Nephron progenitor cell (in vitro differentiated cells): Measurements from ENCODE around the gene APLP1.
A peak's percentile ranks its signal among the peaks of the same experiment; 100 is the strongest.
"Not testable (repeated sequence)": the region's sequence is repeated elsewhere in the genome, so short reads cannot be mapped to it uniquely, and the experiment has no call there.

ENCODE experiments used
- DNase-seq: peaks from one replicate; pipeline ENCODE4 v3.0.0; 2021
- H3K27ac Mint-ChIP-seq: 2 replicates; pipeline ENCODE4 v1.8.0; 2021; ENCODE audit warnings: mild to moderate bottlenecking, moderate library complexity, mixed read lengths
- H3K27me3 Mint-ChIP-seq: 2 replicates; pipeline ENCODE4 v1.8.0; 2021; ENCODE audit warnings: mild to moderate bottlenecking, low read depth, mixed read lengths; ENCODE audit not compliant: poor library complexity
- H3K36me3 Mint-ChIP-seq: 2 replicates; pipeline ENCODE4 v1.8.0; 2021; ENCODE audit warnings: low read depth, mixed read lengths
- H3K4me1 Mint-ChIP-seq: 2 replicates; pipeline ENCODE4 v1.8.0; 2021; ENCODE audit warnings: mixed read lengths
- H3K4me3 Mint-ChIP-seq: 2 replicates; pipeline ENCODE4 v1.8.0; 2021; ENCODE audit warnings: mild to moderate bottlenecking, moderate library complexity, mixed read lengths
- H3K9me3 Mint-ChIP-seq: 2 replicates; pipeline ENCODE4 v1.8.0; 2021; ENCODE audit warnings: mild to moderate bottlenecking, moderate library complexity, mixed read lengths
- TF ChIP-seq, protein P1 (sequence below): fragments of 200-600 bp; sonication (generic); IDR thresholded peaks from 2 replicates; pipeline ENCODE4 v1.5.0; 2021; ENCODE audit warnings: antibody characterized with exemption

APLP1 gene

DNA sequence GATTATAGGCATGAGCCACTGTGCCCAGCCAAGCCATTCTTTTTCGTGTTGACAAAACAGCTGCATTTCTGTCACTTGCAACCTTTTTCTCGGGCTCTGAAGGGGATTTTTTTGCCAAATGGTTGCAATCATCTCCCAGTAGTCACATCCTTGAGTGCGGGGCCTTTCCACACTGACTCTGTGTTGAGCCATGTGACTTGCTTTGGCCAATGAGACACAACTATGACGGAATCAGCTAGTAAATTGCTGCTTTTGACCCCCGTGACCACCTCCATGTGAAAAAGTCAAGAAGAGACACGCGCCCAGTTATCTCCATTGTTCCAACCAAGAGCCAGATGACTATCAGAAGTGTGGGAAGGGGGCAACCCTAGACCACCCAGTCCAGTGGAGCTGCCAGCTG, 34.4 kb upstream of the APLP1 start:
- no peak for DNase-seq
- Mint-ChIP-seq H3K36me3 (no peaks in the 10 kb centered on the region), H3K27me3 (peaks cover 69% of the 10 kb centered on the region)

DNA sequence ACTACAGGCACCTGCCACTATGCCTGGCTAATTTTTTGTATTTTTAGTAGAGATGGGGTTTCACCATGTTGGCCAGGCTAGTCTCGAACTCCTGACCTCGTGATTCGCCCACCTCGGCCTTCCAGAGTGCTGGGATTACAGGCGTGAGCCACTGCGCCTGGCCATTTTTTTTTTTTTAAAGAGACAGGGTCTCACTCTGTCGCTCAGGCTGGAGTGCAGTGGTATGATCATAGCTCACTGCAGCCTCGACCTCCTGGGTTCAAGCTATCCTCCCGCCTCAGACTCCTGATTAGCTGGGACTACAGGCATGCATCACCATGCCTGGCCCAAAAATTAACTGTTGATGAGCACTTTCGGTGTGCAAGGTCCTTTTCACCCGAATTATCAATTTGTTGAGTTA, 32.3 kb upstream of the APLP1 start:
- H3K27ac Mint-ChIP-seq, H3K4me1 Mint-ChIP-seq, DNase-seq, H3K36me3 Mint-ChIP-seq, H3K9me3 Mint-ChIP-seq, H3K4me3 Mint-ChIP-seq: not testable (repeated sequence)
- H3K27me3 Mint-ChIP-seq: peaks cover 81% of the 10 kb centered on the region

More for the DNA sequence above, 34.4 kb upstream of the APLP1 start:
- Mint-ChIP-seq H3K9me3 (peaks cover 6% of the 10 kb centered on the region), H3K4me1 (no peaks in the 10 kb centered on the region), H3K4me3 (no peak overlapping the region), H3K27ac (no peak overlapping the region)
- TF ChIP-seq, protein P1, sequence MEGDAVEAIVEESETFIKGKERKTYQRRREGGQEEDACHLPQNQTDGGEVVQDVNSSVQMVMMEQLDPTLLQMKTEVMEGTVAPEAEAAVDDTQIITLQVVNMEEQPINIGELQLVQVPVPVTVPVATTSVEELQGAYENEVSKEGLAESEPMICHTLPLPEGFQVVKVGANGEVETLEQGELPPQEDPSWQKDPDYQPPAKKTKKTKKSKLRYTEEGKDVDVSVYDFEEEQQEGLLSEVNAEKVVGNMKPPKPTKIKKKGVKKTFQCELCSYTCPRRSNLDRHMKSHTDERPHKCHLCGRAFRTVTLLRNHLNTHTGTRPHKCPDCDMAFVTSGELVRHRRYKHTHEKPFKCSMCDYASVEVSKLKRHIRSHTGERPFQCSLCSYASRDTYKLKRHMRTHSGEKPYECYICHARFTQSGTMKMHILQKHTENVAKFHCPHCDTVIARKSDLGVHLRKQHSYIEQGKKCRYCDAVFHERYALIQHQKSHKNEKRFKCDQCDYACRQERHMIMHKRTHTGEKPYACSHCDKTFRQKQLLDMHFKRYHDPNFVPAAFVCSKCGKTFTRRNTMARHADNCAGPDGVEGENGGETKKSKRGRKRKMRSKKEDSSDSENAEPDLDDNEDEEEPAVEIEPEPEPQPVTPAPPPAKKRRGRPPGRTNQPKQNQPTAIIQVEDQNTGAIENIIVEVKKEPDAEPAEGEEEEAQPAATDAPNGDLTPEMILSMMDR: no peak

DNA sequence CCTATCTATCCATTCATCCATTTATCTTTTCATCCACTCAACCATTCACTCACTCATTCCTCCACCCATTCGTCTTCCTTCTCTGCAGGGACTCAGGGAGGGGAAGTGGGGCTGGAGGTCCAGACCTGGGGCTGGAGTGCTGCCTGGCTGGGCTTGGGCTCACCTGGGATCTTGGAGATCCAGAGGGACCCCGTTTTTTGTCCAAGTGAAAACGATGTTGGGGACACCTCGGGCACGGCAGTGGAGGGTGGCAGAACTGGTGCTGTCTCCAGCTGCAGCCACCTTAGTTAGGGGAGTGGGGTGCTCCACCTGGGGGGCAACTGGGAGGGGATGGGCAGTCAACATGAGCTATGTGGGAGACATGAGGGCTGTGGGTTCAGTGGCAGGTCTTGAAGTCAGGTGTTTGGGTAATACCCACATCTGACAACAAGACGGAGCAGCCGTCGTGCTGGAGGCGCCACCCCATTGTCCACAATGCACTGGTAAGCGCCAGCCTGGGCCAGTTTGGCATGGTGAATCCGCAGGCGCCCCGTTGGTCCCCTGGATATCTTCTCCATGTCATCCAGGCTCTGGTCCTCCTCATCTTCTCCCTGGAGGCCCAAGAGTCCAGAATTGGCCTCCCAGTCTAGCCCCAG, 26.3 kb upstream of the APLP1 start:
- TF ChIP-seq, protein P1: no peak
- Mint-ChIP-seq H3K4me3 (no peak overlapping the region), H3K27ac (no peak overlapping the region), H3K27me3 (peaks cover 90% of the 10 kb centered on the region), H3K9me3 (peaks cover 21% of the 10 kb centered on the region), H3K36me3 (no peaks in the 10 kb centered on the region), H3K4me1 (peaks cover 21% of the 10 kb centered on the region)
- no peak for DNase-seq

DNA sequence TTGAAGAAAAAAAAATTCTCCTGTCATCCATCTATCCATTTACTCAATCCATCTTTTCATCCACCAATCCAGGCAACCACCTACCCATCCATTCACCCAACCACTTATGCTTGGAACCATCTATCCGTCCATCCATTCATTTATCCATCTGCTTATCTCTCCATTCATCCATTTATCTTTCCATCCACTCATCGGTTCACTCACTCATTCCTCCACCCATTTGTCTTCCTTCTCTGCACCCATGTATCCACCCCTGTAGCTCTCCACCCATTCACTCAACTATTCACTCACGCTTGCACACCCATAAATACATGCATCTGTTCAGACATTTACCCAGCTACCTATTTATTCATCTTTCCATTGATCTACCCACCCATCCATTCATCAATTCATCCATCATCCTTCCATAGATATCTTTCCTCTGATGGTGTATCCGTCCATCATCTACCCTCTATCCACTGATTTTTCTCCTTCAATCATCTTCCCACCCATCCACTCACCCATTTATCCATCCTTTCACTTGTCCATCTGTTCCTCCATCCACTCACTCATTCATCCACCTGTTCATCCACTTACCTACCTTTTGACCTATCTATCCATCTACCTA, 25.6 kb upstream of the APLP1 start:
- no peak overlapping the region for H3K4me3 Mint-ChIP-seq
- H3K36me3 Mint-ChIP-seq: no peaks in the 10 kb centered on the region
- DNase-seq: no peak
- peaks cover 21% of the 10 kb centered on the region for H3K4me1 Mint-ChIP-seq
- peaks cover 90% of the 10 kb centered on the region for H3K27me3 Mint-ChIP-seq
- no peak overlapping the region for H3K27ac Mint-ChIP-seq
- peaks cover 21% of the 10 kb centered on the region for H3K9me3 Mint-ChIP-seq
- TF ChIP-seq, protein P1: no peak

DNA sequence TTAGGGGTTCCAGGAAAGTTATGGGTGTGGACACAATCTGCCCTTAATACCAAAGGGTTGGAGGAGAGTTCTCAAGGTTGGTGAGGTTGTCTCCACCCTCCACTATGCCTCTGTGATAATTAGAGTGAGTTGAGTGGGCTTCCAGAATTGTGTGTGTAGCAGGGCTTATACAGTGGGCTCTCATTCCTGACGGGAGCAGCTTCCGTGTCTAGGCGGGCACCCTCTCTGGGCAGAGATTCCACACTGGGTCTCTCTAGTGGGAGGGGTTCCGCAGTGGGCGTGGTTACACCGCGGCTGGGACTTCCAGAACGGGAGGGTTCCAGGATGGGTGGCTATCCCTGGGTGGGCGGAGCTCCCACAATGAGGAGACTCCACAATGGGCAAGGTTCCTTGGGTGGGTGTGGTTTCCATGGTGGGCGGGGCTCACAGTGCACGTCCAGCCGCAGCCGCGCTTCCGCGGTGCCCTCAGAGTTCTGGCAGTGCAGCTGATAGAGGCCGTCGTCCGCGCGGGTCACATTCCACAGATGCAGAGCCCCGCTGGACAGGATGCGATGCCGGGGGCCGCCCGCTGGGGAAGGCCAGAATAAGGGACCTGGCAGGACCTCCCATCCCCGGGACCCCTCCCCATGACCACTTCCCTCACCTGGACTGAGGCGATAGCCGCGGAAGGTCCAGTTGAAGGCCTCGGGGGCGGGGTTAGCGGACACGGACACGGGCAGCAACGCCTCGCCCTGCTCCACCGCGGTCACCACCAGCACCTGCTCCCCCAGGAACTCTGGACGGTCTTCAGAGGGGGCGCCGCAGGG, 24.5 kb upstream of the APLP1 start:
- DNase-seq: peak; percentile 72
- TF ChIP-seq, protein P1: no peak
- Mint-ChIP-seq H3K36me3 (no peaks in the 10 kb centered on the region), H3K4me3 (no peak overlapping the region), H3K27me3 (peaks cover 96% of the 10 kb centered on the region), H3K27ac (no peak overlapping the region), H3K9me3 (peaks cover 19% of the 10 kb centered on the region), H3K4me1 (peaks cover 21% of the 10 kb centered on the region)

DNA sequence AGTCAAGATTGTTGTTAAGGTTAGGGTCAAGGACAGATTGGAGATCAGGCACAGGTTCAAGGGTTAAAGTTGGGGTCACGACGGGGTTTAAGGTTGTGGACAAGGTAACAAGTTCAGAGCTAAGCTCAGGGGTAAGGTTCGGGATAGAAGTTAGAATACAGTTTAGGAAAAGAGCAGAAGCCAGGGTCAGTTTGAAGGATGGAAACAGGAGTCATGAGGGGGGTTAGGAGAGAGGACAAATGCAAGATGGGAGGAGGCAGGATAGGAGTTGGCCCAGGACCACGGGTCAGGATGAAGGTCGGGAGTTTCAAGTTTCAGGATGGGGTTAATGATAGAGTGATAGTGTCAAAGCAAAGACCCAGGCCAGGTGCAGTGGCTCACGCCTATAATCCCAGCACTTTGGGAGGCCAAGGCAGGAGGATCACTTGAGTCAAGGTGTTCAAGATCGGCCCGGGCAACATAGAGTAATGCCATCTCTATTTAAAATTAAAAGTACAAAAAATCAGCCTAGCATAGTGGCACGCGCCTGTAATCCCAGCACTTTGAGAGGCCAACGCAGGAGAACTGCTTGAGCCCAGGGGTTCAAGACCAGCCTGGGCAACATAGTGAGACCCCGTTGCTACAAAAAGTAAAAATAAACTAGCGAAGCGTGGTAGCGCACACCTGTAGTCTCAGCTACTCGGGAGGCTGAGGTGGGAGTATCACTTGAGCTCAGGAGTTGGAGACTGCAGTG, 23.7 kb upstream of the APLP1 start:
- TF ChIP-seq, protein P1: no peak
- Mint-ChIP-seq H3K9me3 (peaks cover 18% of the 10 kb centered on the region), H3K4me3 (peak overlapping the region; percentile 68), H3K27me3 (peaks cover 96% of the 10 kb centered on the region), H3K4me1 (peaks cover 21% of the 10 kb centered on the region), H3K36me3 (no peaks in the 10 kb centered on the region), H3K27ac (no peak overlapping the region)
- no peak for DNase-seq
